Body of pancreas (tissue), 4 donors: ENCODE measurements around the gene TMEM121.

Experiments
- POLR2A ChIP-seq, 3 donors: fragments of 450-650 bp; IDR thresholded peaks; one replicate each; pipeline ENCODE4 v1.6.1; 2016; ENCODE audit warnings: antibody characterized with exemption in 3 of 3, mild to moderate bottlenecking in 2 of 3
- TF ChIP-seq, protein P1 (sequence below), 7 experiments: fragments of 450-650 bp in 4 of 7; fragments of 200-600 bp in 3 of 7; sonication (generic) in 3 of 7; IDR thresholded peaks; one replicate each; pipeline ENCODE4 v1.5.1; 2016 to 2019; ENCODE audit warnings: antibody characterized with exemption in 7 of 7

DNA sequence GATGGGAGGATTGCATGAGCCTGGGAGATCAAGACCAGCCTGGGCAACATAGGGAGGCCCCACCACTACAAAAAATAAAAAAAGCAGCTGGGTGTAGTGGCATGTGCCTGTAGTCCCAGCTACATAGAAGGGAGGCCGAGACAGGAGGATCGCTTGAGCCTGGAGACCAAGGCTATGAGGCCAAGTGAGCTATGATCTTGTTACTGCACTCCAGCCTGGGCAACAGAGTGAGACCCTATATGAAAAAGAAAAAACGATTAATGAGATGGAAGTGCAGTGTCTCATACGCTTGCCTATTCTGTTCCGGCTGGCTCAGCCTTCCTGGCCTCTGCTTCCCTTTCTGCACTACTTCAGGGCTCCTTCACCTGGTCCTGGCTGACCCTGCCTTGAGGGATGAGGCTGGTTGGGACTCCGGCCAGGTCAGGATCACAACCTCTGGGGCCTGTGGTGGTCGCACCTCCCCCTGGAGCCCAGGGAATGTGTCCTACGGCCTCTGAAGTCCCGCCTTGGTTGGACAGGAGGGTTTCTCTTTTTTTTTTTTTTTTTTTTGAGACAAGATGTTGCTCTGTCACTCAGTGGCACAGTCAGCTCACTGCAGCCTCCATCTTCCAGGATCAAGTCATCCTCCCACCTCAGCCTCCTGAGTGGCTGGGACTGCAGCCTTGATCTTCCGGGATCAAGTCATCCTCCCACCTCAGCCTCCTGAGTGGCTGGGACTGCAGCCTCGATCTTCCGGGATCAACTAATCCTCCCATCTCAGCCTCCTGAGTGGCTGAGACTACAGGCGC is 24.7 kb upstream of the TMEM121 start:
- TF ChIP-seq, protein P1, sequence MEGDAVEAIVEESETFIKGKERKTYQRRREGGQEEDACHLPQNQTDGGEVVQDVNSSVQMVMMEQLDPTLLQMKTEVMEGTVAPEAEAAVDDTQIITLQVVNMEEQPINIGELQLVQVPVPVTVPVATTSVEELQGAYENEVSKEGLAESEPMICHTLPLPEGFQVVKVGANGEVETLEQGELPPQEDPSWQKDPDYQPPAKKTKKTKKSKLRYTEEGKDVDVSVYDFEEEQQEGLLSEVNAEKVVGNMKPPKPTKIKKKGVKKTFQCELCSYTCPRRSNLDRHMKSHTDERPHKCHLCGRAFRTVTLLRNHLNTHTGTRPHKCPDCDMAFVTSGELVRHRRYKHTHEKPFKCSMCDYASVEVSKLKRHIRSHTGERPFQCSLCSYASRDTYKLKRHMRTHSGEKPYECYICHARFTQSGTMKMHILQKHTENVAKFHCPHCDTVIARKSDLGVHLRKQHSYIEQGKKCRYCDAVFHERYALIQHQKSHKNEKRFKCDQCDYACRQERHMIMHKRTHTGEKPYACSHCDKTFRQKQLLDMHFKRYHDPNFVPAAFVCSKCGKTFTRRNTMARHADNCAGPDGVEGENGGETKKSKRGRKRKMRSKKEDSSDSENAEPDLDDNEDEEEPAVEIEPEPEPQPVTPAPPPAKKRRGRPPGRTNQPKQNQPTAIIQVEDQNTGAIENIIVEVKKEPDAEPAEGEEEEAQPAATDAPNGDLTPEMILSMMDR (IDR thresholded peaks at IDR 0.05) = no peak
- TF ChIP-seq POLR2A (IDR thresholded peaks at IDR 0.05) = no peak
